NT2/D1 (cell line): ENCODE measurements around the gene MLF1.

ENCODE experiments used
- DNase-seq: peaks from one replicate; pipeline ENCODE4 v3.0.0-alpha.2; 2011; ENCODE audit warnings: low read depth, low spot score
- H3K27me3 ChIP-seq: 2 replicates; pipeline ENCODE4 v1.6.0; 2011; ENCODE audit warnings: mild to moderate bottlenecking; ENCODE audit not compliant: insufficient read length, insufficient read depth
- H3K36me3 ChIP-seq: 2 replicates; pipeline ENCODE4 v1.6.1; 2011; ENCODE audit warnings: mild to moderate bottlenecking, low read length, mixed read lengths; ENCODE audit not compliant: insufficient read depth, insufficient read length
- H3K4me1 ChIP-seq: 2 replicates; pipeline ENCODE4 v1.5.1; 2011; ENCODE audit not compliant: insufficient read depth, insufficient read length
- H3K4me3 ChIP-seq: 2 replicates; pipeline ENCODE4 v1.5.1; 2011; ENCODE audit warnings: low read depth; ENCODE audit not compliant: insufficient read length
- H3K9ac ChIP-seq: 2 replicates; pipeline ENCODE4 v1.6.0; 2011; ENCODE audit warnings: low read depth; ENCODE audit not compliant: insufficient read length
- H3K9me3 ChIP-seq: 2 replicates; pipeline ENCODE4 v1.5.1; 2011; ENCODE audit warnings: mild to moderate bottlenecking, low read length; ENCODE audit not compliant: insufficient read depth
- SUZ12 ChIP-seq: IDR thresholded peaks from 2 replicates; pipeline ENCODE4 v1.6.1; 2011; ENCODE audit not compliant: insufficient read length, insufficient read depth; ENCODE audit errors: extremely low read depth
- YY1 ChIP-seq: IDR thresholded peaks from 2 replicates; pipeline ENCODE4 v1.6.1; 2011; ENCODE audit not compliant: insufficient read length, insufficient read depth
- ZNF274 ChIP-seq: IDR thresholded peaks from 2 replicates; pipeline ENCODE4 v1.6.1; 2011; ENCODE audit warnings: mild to moderate bottlenecking, low read depth, low read length

MLF1 gene

GRCh38 chr3:158642005-158642404, 71.0 kb downstream of the MLF1 start:
- Histone ChIP-seq H3K9me3 (no peaks in the 10 kb centered on the region), H3K4me1 (no peaks in the 10 kb centered on the region), H3K27me3 (no peaks in the 10 kb centered on the region), H3K9ac (no peak overlapping the region), H3K36me3 (peaks cover 15% of the 10 kb centered on the region), H3K4me3 (no peak overlapping the region)
- no peak for DNase-seq
- TF ChIP-seq ZNF274 (no peak), YY1 (no peak), SUZ12 (no peak)

GRCh38 chr3:158642474-158643210, 71.6 kb downstream of the MLF1 start:
- TF ChIP-seq ZNF274 (no peak), YY1 (no peak), SUZ12 (no peak)
- DNase-seq: no peak
- Histone ChIP-seq H3K36me3 (peaks cover 21% of the 10 kb centered on the region), H3K4me1 (no peaks in the 10 kb centered on the region), H3K9me3 (no peaks in the 10 kb centered on the region), H3K9ac (no peak overlapping the region), H3K27me3 (no peaks in the 10 kb centered on the region), H3K4me3 (no peak overlapping the region)

GRCh38 chr3:158644345-158644908, 73.4 kb downstream of the MLF1 start, which contains the start of gene GFM1:
Gene GFM1, plus strand, starts transcription at chr3:158644527. Its CDS starts 108 bp downstream, at chr3:158644635.
- Histone ChIP-seq H3K27me3 (no peaks in the 10 kb centered on the region), H3K9ac (peak within 1 kb of the TSS; percentile 78), H3K4me1 (no peaks in the 10 kb centered on the region), H3K36me3 (peaks cover 30% of the 10 kb centered on the region), H3K4me3 (peak within 1 kb of the TSS; percentile 80), H3K9me3 (no peaks in the 10 kb centered on the region)
- no peak for TF ChIP-seq SUZ12
- TF ChIP-seq YY1: no peak
- no peak for TF ChIP-seq ZNF274
- peak; percentile 92 for DNase-seq

- no peak for TF ChIP-seq ZNF274
- TF ChIP-seq SUZ12: no peak
- no peak for TF ChIP-seq YY1
- H3K36me3 ChIP-seq: peaks cover 79% of the 10 kb centered on the region
These were observed 78.8 kb downstream of the MLF1 start for GRCh38 chr3:158649791-158650190.

GRCh38 chr3:158651192-158651591, 80.2 kb downstream of the MLF1 start:
- TF ChIP-seq YY1 (no peak), SUZ12 (no peak), ZNF274 (no peak)
- Histone ChIP-seq H3K9ac (no peak overlapping the region), H3K4me3 (no peak overlapping the region), H3K4me1 (no peaks in the 10 kb centered on the region), H3K9me3 (no peaks in the 10 kb centered on the region), H3K27me3 (no peaks in the 10 kb centered on the region), H3K36me3 (peaks cover 83% of the 10 kb centered on the region)
- no peak for DNase-seq

More at GRCh38 chr3:158649791-158650190, 78.8 kb downstream of the MLF1 start:
- Histone ChIP-seq H3K4me1 (no peaks in the 10 kb centered on the region), H3K4me3 (no peak overlapping the region), H3K9me3 (no peaks in the 10 kb centered on the region), H3K27me3 (no peaks in the 10 kb centered on the region), H3K9ac (no peak overlapping the region)
- no peak for DNase-seq

GRCh38 chr3:158652463-158652862, 81.5 kb downstream of the MLF1 start:
- Histone ChIP-seq H3K9me3 (no peaks in the 10 kb centered on the region), H3K36me3 (peaks cover 83% of the 10 kb centered on the region), H3K4me1 (no peaks in the 10 kb centered on the region), H3K27me3 (no peaks in the 10 kb centered on the region), H3K4me3 (no peak overlapping the region), H3K9ac (no peak overlapping the region)
- TF ChIP-seq ZNF274: no peak
- no peak for TF ChIP-seq YY1
- TF ChIP-seq SUZ12: no peak
- DNase-seq: no peak
